Measurements from ENCODE around the gene GSTT2B. TPM values are rescaled to one million over a fixed set of nuclear protein-coding genes. Genes with fewer than 3 reads are reported as not detected.
"Not testable (repeated sequence)": the region's sequence is repeated elsewhere in the genome, so short reads cannot be mapped to it uniquely, and the experiment has no call there.

GSTT2B gene
- total RNA-seq, 4 donors from 2014 or later, result 3.4 to 9.9 (median 7.5) TPM; not detected in 1

- TF ChIP-seq, protein P1, sequence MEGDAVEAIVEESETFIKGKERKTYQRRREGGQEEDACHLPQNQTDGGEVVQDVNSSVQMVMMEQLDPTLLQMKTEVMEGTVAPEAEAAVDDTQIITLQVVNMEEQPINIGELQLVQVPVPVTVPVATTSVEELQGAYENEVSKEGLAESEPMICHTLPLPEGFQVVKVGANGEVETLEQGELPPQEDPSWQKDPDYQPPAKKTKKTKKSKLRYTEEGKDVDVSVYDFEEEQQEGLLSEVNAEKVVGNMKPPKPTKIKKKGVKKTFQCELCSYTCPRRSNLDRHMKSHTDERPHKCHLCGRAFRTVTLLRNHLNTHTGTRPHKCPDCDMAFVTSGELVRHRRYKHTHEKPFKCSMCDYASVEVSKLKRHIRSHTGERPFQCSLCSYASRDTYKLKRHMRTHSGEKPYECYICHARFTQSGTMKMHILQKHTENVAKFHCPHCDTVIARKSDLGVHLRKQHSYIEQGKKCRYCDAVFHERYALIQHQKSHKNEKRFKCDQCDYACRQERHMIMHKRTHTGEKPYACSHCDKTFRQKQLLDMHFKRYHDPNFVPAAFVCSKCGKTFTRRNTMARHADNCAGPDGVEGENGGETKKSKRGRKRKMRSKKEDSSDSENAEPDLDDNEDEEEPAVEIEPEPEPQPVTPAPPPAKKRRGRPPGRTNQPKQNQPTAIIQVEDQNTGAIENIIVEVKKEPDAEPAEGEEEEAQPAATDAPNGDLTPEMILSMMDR (IDR thresholded peaks at IDR 0.05), result no peak
- TF ChIP-seq EP300 (IDR thresholded peaks at IDR 0.05), result no peak
- TF ChIP-seq POLR2AphosphoS5 (IDR thresholded peaks at IDR 0.05), result no peak
- TF ChIP-seq POLR2A (IDR thresholded peaks at IDR 0.05; ENCODE audit: low read depth), result no peak
- no peak overlapping the region for H3K27ac ChIP-seq (replicated peaks in 1 of 4)
- 85% methylated on average over 9 of the region's 9 CpGs for WGBS
- H3K9me3 ChIP-seq, result no peaks in the 10 kb centered on the region
- no peaks in the 10 kb centered on the region for H3K27me3 ChIP-seq
- no peak for DNase-seq (ENCODE audit: extremely low spot score)
- intact Hi-C loops (cut with DNase I), result no loop called here
- no peak overlapping the region for H3K4me3 ChIP-seq
- no peaks in the 10 kb centered on the region for H3K36me3 ChIP-seq
- peaks cover 8 to 12% (median 11%) of the 10 kb centered on the region in 4 donors for H3K4me1 ChIP-seq
These were observed 42.9 kb upstream of the GSTT2B start for GRCh38 chr22:24003887-24004286.

- Histone ChIP-seq H3K36me3 (no peaks in the 10 kb centered on the region), H3K27ac (replicated peaks in 1 of 4) (no peak overlapping the region), H3K27me3 (no peaks in the 10 kb centered on the region), H3K9me3 (no peaks in the 10 kb centered on the region), H3K4me3 (no peak overlapping the region), H3K4me1 (peaks cover 8 to 12% (median 11%) of the 10 kb centered on the region in 4 donors)
- DNase-seq (ENCODE audit: extremely low spot score), result no peak
- intact Hi-C loops (cut with DNase I), result no loop called here
- 79% methylated on average over 5 of the region's 5 CpGs for WGBS
- TF ChIP-seq POLR2A (IDR thresholded peaks at IDR 0.05; ENCODE audit: low read depth) (no peak), POLR2AphosphoS5 (IDR thresholded peaks at IDR 0.05) (no peak), EP300 (IDR thresholded peaks at IDR 0.05) (no peak)
- TF ChIP-seq, protein P1 (IDR thresholded peaks at IDR 0.05), result no peak
These were observed 41.9 kb upstream of the GSTT2B start for GRCh38 chr22:24002851-24003250.

GRCh38 chr22:24002272-24002671, 41.3 kb upstream of the GSTT2B start:
- TF ChIP-seq EP300 (IDR thresholded peaks at IDR 0.05) (no peak), POLR2AphosphoS5 (IDR thresholded peaks at IDR 0.05) (no peak), POLR2A (IDR thresholded peaks at IDR 0.05; ENCODE audit: low read depth) (no peak)
- TF ChIP-seq, protein P1 (IDR thresholded peaks at IDR 0.05), result no peak
- Histone ChIP-seq H3K4me3 (no peak overlapping the region), H3K4me1 (peaks cover 8 to 12% (median 11%) of the 10 kb centered on the region in 4 donors), H3K27me3 (no peaks in the 10 kb centered on the region), H3K27ac (replicated peaks in 1 of 4) (no peak overlapping the region), H3K9me3 (no peaks in the 10 kb centered on the region), H3K36me3 (no peaks in the 10 kb centered on the region)
- no peak for DNase-seq (ENCODE audit: extremely low spot score)
- intact Hi-C loops (cut with DNase I), result no loop called here
- 82% methylated on average over 10 of the region's 10 CpGs for WGBS

- no peak for DNase-seq (ENCODE audit: extremely low spot score)
- WGBS, result 81% methylated on average over 9 of the region's 9 CpGs
- Histone ChIP-seq H3K27me3 (no peaks in the 10 kb centered on the region), H3K4me3 (no peak overlapping the region), H3K9me3 (no peaks in the 10 kb centered on the region), H3K4me1 (peaks cover 8 to 12% (median 11%) of the 10 kb centered on the region in 4 donors), H3K36me3 (no peaks in the 10 kb centered on the region), H3K27ac (replicated peaks in 1 of 4) (no peak overlapping the region)
- intact Hi-C loops (cut with DNase I), result no loop called here
- no peak for TF ChIP-seq POLR2AphosphoS5 (IDR thresholded peaks at IDR 0.05)
- TF ChIP-seq EP300 (IDR thresholded peaks at IDR 0.05), result no peak
- TF ChIP-seq POLR2A (IDR thresholded peaks at IDR 0.05; ENCODE audit: low read depth), result no peak
- TF ChIP-seq, protein P1 (IDR thresholded peaks at IDR 0.05), result no peak
These were observed 40.3 kb upstream of the GSTT2B start for GRCh38 chr22:24001314-24001713.

DNA sequence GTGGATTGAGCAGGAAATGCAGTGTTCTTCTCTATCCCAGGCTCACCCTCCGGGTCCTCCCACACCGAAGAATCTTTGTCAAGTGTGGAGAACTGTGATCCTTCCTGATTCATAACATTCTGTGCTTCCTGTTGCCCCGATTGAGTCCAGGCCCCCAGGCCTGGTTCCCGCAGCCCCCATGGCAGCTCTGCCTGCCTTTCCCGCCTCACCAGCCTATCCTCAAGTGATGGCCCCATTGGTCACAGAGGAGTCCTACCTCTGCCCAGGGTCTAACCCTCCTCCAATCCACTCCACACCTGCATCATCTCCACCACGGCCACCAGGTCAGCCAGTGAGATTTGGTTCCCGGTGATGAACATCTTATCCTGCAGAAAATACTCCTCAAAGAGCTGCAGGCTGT, 38.8 kb upstream of the GSTT2B start:
- H3K4me3 ChIP-seq; H3K27ac ChIP-seq (replicated peaks in 1 of 4); DNase-seq (ENCODE audit: extremely low spot score); H3K9me3 ChIP-seq; H3K36me3 ChIP-seq; H3K27me3 ChIP-seq; intact Hi-C loops (cut with DNase I); H3K4me1 ChIP-seq: not testable (repeated sequence)
- WGBS, result 80% methylated on average over 7 of the region's 7 CpGs
